ENCODE data around the gene KCTD1. TPM values are rescaled to one million over a fixed set of nuclear protein-coding genes. Genes with fewer than 3 reads are reported as not detected.

Gene KCTD1
- polyA plus RNA-seq, 1 of the 3 experiments (the other 2 are of a cell fraction): 12.8 TPM

DNA sequence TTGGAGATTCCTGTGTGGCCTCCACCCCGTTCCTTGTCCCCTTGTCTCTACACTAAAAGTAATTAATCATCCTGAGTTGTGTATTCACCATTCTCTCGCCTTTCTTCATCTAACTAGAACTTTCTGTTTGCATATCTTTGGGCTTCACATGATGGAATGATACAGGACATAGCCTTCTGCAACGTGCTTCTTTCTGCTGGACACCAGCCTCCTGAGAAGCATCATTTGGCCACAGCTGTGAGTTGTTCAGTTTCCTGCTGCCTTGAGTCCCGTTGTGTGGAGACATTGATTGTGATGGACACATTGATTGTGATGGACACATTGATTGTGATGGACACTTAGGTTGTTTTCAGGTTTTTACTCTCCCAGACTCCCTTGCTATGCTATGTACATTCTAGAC, 139.3 kb downstream of the KCTD1 start:
- Histone ChIP-seq H3K36me3 (replicated peaks in 1 of 2; ENCODE audit: control insufficient read depth in 1 of 2, insufficient read depth in 2 of 2, low read length in 1 of 2) (no peaks in the 10 kb centered on the region), H3K9ac (no peak overlapping the region), H2AFZ (ENCODE audit: low read depth) (no peak overlapping the region), H3K9me3 (0 out of 2 replicates have a peak, but pooled peaks cover 6% of the 10 kb centered on the region), H3K4me1 (ENCODE audit: control insufficient read depth in 1 of 2, insufficient read depth in 2 of 2, low read depth in 1 of 2, low read length in 1 of 2) (peaks cover 0 to 2% of the 10 kb centered on the region in 2 experiments; a peak in 1 of 4 replicates), H3F3A (replicated peaks; ENCODE audit: insufficient read depth) (no peaks in the 10 kb centered on the region), H3K4me2 (no peak overlapping the region), H4K20me1 (ENCODE audit: insufficient read depth) (no peaks in the 10 kb centered on the region), H3K27ac (ENCODE audit: low read depth in 2 of 2, low read length in 1 of 2) (no peak overlapping the region), H3K9me2 (no peaks in the 10 kb centered on the region), H3K4me3 (ENCODE audit: low read depth in 2 of 2, low read length in 1 of 2) (no peak overlapping the region), H3K79me2 (ENCODE audit: insufficient read depth) (no peaks in the 10 kb centered on the region), H3K27me3 (ENCODE audit: insufficient read depth) (no peaks in the 10 kb centered on the region)
- no peak for DNase-seq
- CTCF ChIA-PET: interaction anchor here (5.1 kb wide), 1 partner anchor 139 kb away, joined by 30 read pairs; the partner anchor contains the start of gene KCTD1
- no peak for TF ChIP-seq RAD21 (IDR thresholded peaks at IDR 0.05; ENCODE audit: low read length)
- no peak for TF ChIP-seq GATA2 (CRISPR knock-in tag; IDR thresholded peaks at IDR 0.05)
- TF ChIP-seq, protein P1, sequence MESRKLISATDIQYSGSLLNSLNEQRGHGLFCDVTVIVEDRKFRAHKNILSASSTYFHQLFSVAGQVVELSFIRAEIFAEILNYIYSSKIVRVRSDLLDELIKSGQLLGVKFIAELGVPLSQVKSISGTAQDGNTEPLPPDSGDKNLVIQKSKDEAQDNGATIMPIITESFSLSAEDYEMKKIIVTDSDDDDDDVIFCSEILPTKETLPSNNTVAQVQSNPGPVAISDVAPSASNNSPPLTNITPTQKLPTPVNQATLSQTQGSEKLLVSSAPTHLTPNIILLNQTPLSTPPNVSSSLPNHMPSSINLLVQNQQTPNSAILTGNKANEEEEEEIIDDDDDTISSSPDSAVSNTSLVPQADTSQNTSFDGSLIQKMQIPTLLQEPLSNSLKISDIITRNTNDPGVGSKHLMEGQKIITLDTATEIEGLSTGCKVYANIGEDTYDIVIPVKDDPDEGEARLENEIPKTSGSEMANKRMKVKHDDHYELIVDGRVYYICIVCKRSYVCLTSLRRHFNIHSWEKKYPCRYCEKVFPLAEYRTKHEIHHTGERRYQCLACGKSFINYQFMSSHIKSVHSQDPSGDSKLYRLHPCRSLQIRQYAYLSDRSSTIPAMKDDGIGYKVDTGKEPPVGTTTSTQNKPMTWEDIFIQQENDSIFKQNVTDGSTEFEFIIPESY (IDR thresholded peaks at IDR 0.05; ENCODE audit: borderline replicate concordance, low read depth): no peak
- no peak for TF ChIP-seq ELF1 (IDR thresholded peaks at IDR 0.05)
- TF ChIP-seq, protein P2, sequence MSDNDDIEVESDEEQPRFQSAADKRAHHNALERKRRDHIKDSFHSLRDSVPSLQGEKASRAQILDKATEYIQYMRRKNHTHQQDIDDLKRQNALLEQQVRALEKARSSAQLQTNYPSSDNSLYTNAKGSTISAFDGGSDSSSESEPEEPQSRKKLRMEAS (IDR thresholded peaks at IDR 0.05; ENCODE audit: low read depth): no peak
- TF ChIP-seq CHD2 (IDR thresholded peaks at IDR 0.05; ENCODE audit: low read length, partially characterized antibody): no peak
- no peak for TF ChIP-seq TAF1 (IDR thresholded peaks at IDR 0.05; ENCODE audit: borderline replicate concordance, low read depth, low read length)
- TF ChIP-seq TEAD4 (IDR thresholded peaks at IDR 0.05; ENCODE audit: borderline replicate concordance, insufficient read depth): no peak
- TF ChIP-seq MEF2A (IDR thresholded peaks at IDR 0.05; ENCODE audit: borderline replicate concordance, low read depth): no peak
- no peak for TF ChIP-seq JUND (IDR thresholded peaks at IDR 0.05)
- TF ChIP-seq RFX5 (IDR thresholded peaks at IDR 0.05; ENCODE audit: low read length): no peak
- TF ChIP-seq, protein P3, sequence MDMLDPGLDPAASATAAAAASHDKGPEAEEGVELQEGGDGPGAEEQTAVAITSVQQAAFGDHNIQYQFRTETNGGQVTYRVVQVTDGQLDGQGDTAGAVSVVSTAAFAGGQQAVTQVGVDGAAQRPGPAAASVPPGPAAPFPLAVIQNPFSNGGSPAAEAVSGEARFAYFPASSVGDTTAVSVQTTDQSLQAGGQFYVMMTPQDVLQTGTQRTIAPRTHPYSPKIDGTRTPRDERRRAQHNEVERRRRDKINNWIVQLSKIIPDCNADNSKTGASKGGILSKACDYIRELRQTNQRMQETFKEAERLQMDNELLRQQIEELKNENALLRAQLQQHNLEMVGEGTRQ (IDR thresholded peaks at IDR 0.05; ENCODE audit: borderline replicate concordance, low read depth, low read length): no peak
- TF ChIP-seq GABPA (IDR thresholded peaks at IDR 0.05; ENCODE audit: low read depth): no peak
- TF ChIP-seq, protein P4, sequence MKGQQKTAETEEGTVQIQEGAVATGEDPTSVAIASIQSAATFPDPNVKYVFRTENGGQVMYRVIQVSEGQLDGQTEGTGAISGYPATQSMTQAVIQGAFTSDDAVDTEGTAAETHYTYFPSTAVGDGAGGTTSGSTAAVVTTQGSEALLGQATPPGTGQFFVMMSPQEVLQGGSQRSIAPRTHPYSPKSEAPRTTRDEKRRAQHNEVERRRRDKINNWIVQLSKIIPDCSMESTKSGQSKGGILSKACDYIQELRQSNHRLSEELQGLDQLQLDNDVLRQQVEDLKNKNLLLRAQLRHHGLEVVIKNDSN (IDR thresholded peaks at IDR 0.05; ENCODE audit: borderline replicate concordance, low read depth): no peak
- 78% methylated on average over 4 of the region's 4 CpGs for WGBS (ENCODE audit: low lambda C conversion rate)
- POLR2A ChIA-PET: no interaction called here
